WTC11 (cell line): ENCODE results near the gene LENEP. TPM values are rescaled to one million over a fixed set of nuclear protein-coding genes. Genes with fewer than 3 reads are reported as not detected.

Source experiments
- ATF3 ChIP-seq: sonication (generic); formaldehyde crosslinking; conservative IDR thresholded peaks from 2 replicates; pipeline ENCODE4 v1.8.1; 2022; ENCODE audit warnings: mild to moderate bottlenecking, missing genetic modification reagents
- CBFB ChIP-seq: sonication (generic); formaldehyde crosslinking; IDR thresholded peaks from 2 replicates; pipeline ENCODE4 v1.8.1; 2022; ENCODE audit warnings: mild to moderate bottlenecking, low read depth, missing genetic modification reagents
- ELF4 ChIP-seq: sonication (generic); formaldehyde crosslinking; IDR thresholded peaks from 2 replicates; pipeline ENCODE4 v1.8.1; 2022; ENCODE audit warnings: low read depth, mild to moderate bottlenecking, moderate library complexity, missing genetic modification reagents
- ERG ChIP-seq: fragments of 250-450 bp; sonication (Bioruptor Pico); IDR thresholded peaks from 2 replicates; pipeline ENCODE4 v1.8.0; 2021; ENCODE audit warnings: mild to moderate bottlenecking
- ESRRA ChIP-seq: sonication (generic); formaldehyde crosslinking; IDR thresholded peaks from 2 replicates; pipeline ENCODE4 v1.8.1; 2022; ENCODE audit warnings: mild to moderate bottlenecking, missing genetic modification reagents, borderline replicate concordance
- ETV6 ChIP-seq: sonication (generic); formaldehyde crosslinking; IDR thresholded peaks from 2 replicates; pipeline ENCODE4 v1.8.1; 2022; ENCODE audit warnings: mild to moderate bottlenecking, missing genetic modification reagents
- FOXJ3 ChIP-seq: sonication (generic); formaldehyde crosslinking; IDR thresholded peaks from 2 replicates; pipeline ENCODE4 v1.9.0; 2021; ENCODE audit warnings: missing genetic modification reagents, mild to moderate bottlenecking, borderline replicate concordance
- FOXK1 ChIP-seq: sonication (generic); formaldehyde crosslinking; IDR thresholded peaks from 2 replicates; pipeline ENCODE4 v1.8.0; 2022; ENCODE audit warnings: mild to moderate bottlenecking, moderate library complexity, missing genetic modification reagents
- GABPB1 ChIP-seq: sonication (generic); formaldehyde crosslinking; IDR thresholded peaks from 2 replicates; pipeline ENCODE4 v1.8.1; 2023; ENCODE audit warnings: mild to moderate bottlenecking, missing genetic modification reagents
- GRHL2 ChIP-seq: fragments of 250-450 bp; sonication (Bioruptor Pico); IDR thresholded peaks from 2 replicates; pipeline ENCODE4 v1.8.0; 2022; ENCODE audit warnings: mild to moderate bottlenecking, moderate library complexity; ENCODE audit not compliant: insufficient replicate concordance, severe bottlenecking
- HMGA2 ChIP-seq: fragments of 250-450 bp; sonication (Bioruptor Pico); IDR thresholded peaks from 2 replicates; pipeline ENCODE4 v1.4.0; 2021; ENCODE audit warnings: mild to moderate bottlenecking, moderate library complexity
- IRF1 ChIP-seq: sonication (generic); formaldehyde crosslinking; IDR thresholded peaks from 2 replicates; pipeline ENCODE4 v1.8.0; 2023; ENCODE audit warnings: missing genetic modification reagents
- IRF2 ChIP-seq: sonication (generic); formaldehyde crosslinking; IDR thresholded peaks from 2 replicates; pipeline ENCODE4 v1.8.0; 2022; ENCODE audit warnings: low read depth, missing genetic modification reagents, borderline replicate concordance
- JAZF1 ChIP-seq: fragments of 250-450 bp; sonication (Bioruptor Pico); IDR thresholded peaks from 2 replicates; pipeline ENCODE4 v1.9.0; 2021; ENCODE audit warnings: moderate library complexity, mild to moderate bottlenecking, inconsistent platforms
- MXD4 ChIP-seq: fragments of 250-450 bp; sonication (Bioruptor Pico); IDR thresholded peaks from 2 replicates; pipeline ENCODE4 v1.8.0; 2021; ENCODE audit warnings: mild to moderate bottlenecking, moderate library complexity, borderline replicate concordance
- NFE2L1 ChIP-seq: sonication (generic); formaldehyde crosslinking; IDR thresholded peaks from 2 replicates; pipeline ENCODE4 v1.8.1; 2023; ENCODE audit warnings: missing genetic modification reagents
- PRRX2 ChIP-seq: fragments of 250-450 bp; sonication (Bioruptor Pico); IDR thresholded peaks from 2 replicates; pipeline ENCODE4 v1.8.0; 2021; ENCODE audit warnings: mild to moderate bottlenecking
- RELA ChIP-seq: sonication (generic); formaldehyde crosslinking; IDR thresholded peaks from 2 replicates; pipeline ENCODE4 v1.8.1; 2022; ENCODE audit warnings: missing genetic modification reagents, mild to moderate bottlenecking, borderline replicate concordance
- SMAD3 ChIP-seq: sonication (generic); formaldehyde crosslinking; IDR thresholded peaks from 2 replicates; pipeline ENCODE4 v1.8.0; 2022; ENCODE audit warnings: missing genetic modification reagents, mild to moderate bottlenecking, borderline replicate concordance
- SMAD4 ChIP-seq: sonication (generic); formaldehyde crosslinking; IDR thresholded peaks from 2 replicates; pipeline ENCODE4 v1.8.0; 2022; ENCODE audit warnings: mild to moderate bottlenecking, missing genetic modification reagents
- TEAD1 ChIP-seq: sonication (generic); formaldehyde crosslinking; IDR thresholded peaks from 2 replicates; pipeline ENCODE4 v1.8.0; 2022; ENCODE audit warnings: mild to moderate bottlenecking, missing genetic modification reagents
- TEAD4 ChIP-seq: sonication (generic); formaldehyde crosslinking; IDR thresholded peaks from 2 replicates; pipeline ENCODE4 v1.8.0; 2022; ENCODE audit warnings: mild to moderate bottlenecking, missing genetic modification reagents
- TP53 ChIP-seq: sonication (generic); formaldehyde crosslinking; IDR thresholded peaks from 2 replicates; pipeline ENCODE4 v1.8.1; 2023; ENCODE audit warnings: mild to moderate bottlenecking, missing genetic modification reagents
- ZNF219 ChIP-seq: sonication (generic); formaldehyde crosslinking; IDR thresholded peaks from 2 replicates; pipeline ENCODE4 v1.8.0; 2023; ENCODE audit warnings: missing genetic modification reagents, mild to moderate bottlenecking, borderline replicate concordance
- ZNF232 ChIP-seq: sonication (generic); formaldehyde crosslinking; IDR thresholded peaks from 2 replicates; pipeline ENCODE4 v1.8.0; 2022; ENCODE audit warnings: mild to moderate bottlenecking, missing genetic modification reagents
- ZNF281 ChIP-seq: sonication (generic); formaldehyde crosslinking; IDR thresholded peaks from 2 replicates; pipeline ENCODE4 v1.8.0; 2023; ENCODE audit warnings: mild to moderate bottlenecking, missing genetic modification reagents
- ZNF671 ChIP-seq: fragments of 250-450 bp; sonication (Bioruptor Pico); IDR thresholded peaks from 2 replicates; pipeline ENCODE4 v1.8.0; 2021; ENCODE audit warnings: mild to moderate bottlenecking
- total RNA-seq: library from RNA; stranded (reverse); gene quantifications from 3 replicates; pipeline ENCODE4 v1.2.3, GENCODE V29; 2021
- TF ChIP-seq, protein P1 (sequence below): sonication (generic); formaldehyde crosslinking; IDR thresholded peaks from 2 replicates; pipeline ENCODE4 v1.8.0; 2022; ENCODE audit warnings: mild to moderate bottlenecking, missing genetic modification reagents
- TF ChIP-seq, protein P2 (sequence below): sonication (generic); formaldehyde crosslinking; IDR thresholded peaks from 2 replicates; pipeline ENCODE4 v1.8.1; 2022; ENCODE audit warnings: mild to moderate bottlenecking, missing genetic modification reagents, moderate library complexity, borderline replicate concordance
- TF ChIP-seq, protein P3 (sequence below): sonication (generic); formaldehyde crosslinking; IDR thresholded peaks from 2 replicates; pipeline ENCODE4 v1.8.0; 2022; ENCODE audit warnings: mild to moderate bottlenecking, missing genetic modification reagents

The LENEP gene
- total RNA-seq, 1 experiment from 2014 or later = 1.2 TPM

GRCh38 chr1:154999571-155000410 lies 6.4 kb downstream of the LENEP start (continued):
- TF ChIP-seq ZNF281 = no peak; the same call in 1 of the 2 replicates
- TF ChIP-seq ATF3 (CRISPR knock-in tag) = no peak
- TF ChIP-seq FOXJ3 (CRISPR knock-in tag) = no peak
- TF ChIP-seq GRHL2 (CRISPR knock-in tag) = no peak
- TF ChIP-seq, protein P1, sequence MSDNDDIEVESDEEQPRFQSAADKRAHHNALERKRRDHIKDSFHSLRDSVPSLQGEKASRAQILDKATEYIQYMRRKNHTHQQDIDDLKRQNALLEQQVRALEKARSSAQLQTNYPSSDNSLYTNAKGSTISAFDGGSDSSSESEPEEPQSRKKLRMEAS (CRISPR knock-in tag) = peak; percentile 87
- TF ChIP-seq ETV6 = peak; percentile 30; the same call in 1 of the 2 replicates
- no peak for TF ChIP-seq ZNF219 (CRISPR knock-in tag)
- TF ChIP-seq, protein P2, sequence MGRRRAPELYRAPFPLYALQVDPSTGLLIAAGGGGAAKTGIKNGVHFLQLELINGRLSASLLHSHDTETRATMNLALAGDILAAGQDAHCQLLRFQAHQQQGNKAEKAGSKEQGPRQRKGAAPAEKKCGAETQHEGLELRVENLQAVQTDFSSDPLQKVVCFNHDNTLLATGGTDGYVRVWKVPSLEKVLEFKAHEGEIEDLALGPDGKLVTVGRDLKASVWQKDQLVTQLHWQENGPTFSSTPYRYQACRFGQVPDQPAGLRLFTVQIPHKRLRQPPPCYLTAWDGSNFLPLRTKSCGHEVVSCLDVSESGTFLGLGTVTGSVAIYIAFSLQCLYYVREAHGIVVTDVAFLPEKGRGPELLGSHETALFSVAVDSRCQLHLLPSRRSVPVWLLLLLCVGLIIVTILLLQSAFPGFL = 0 out of 2 replicates have a peak, but pooled peaks have one; percentile 56
- peak; percentile 71; the same call in 1 of the 2 replicates for TF ChIP-seq ESRRA (CRISPR knock-in tag)
- TF ChIP-seq RELA = no peak
- TF ChIP-seq TP53 (CRISPR knock-in tag) = peak; percentile 79; the same call in 1 of the 2 replicates
- TF ChIP-seq JAZF1 (CRISPR knock-in tag) = no peak
- peak; percentile 85; the same call in 1 of the 2 replicates for TF ChIP-seq SMAD3 (CRISPR knock-in tag)
- no peak for TF ChIP-seq CBFB
- TF ChIP-seq ELF4 (CRISPR knock-in tag) = no peak
- TF ChIP-seq TEAD1 = no peak
- peak; percentile 62; the same call in 1 of the 2 replicates for TF ChIP-seq NFE2L1
- peak; percentile 36; the same call in 1 of the 2 replicates for TF ChIP-seq IRF1 (CRISPR knock-in tag)
- TF ChIP-seq HMGA2 (CRISPR knock-in tag) = no peak
- no peak for TF ChIP-seq GABPB1
- no peak for TF ChIP-seq TEAD4
- peak; percentile 43; the same call in 1 of the 2 replicates for TF ChIP-seq FOXK1
- no peak for TF ChIP-seq MXD4 (CRISPR knock-in tag)
- no peak for TF ChIP-seq PRRX2 (CRISPR knock-in tag)
- no peak for TF ChIP-seq SMAD4 (CRISPR knock-in tag)
- TF ChIP-seq ZNF671 (CRISPR knock-in tag) = no peak
- TF ChIP-seq ERG = no peak
- TF ChIP-seq, protein P3, sequence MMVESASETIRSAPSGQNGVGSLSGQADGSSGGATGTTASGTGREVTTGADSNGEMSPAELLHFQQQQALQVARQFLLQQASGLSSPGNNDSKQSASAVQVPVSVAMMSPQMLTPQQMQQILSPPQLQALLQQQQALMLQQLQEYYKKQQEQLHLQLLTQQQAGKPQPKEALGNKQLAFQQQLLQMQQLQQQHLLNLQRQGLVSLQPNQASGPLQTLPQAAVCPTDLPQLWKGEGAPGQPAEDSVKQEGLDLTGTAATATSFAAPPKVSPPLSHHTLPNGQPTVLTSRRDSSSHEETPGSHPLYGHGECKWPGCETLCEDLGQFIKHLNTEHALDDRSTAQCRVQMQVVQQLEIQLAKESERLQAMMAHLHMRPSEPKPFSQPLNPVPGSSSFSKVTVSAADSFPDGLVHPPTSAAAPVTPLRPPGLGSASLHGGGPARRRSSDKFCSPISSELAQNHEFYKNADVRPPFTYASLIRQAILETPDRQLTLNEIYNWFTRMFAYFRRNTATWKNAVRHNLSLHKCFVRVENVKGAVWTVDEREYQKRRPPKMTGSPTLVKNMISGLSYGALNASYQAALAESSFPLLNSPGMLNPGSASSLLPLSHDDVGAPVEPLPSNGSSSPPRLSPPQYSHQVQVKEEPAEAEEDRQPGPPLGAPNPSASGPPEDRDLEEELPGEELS = peak; percentile 71
- no peak for TF ChIP-seq IRF2 (CRISPR knock-in tag)
- TF ChIP-seq ZNF232 (CRISPR knock-in tag) = 0 out of 2 replicates have a peak, but pooled peaks have one; percentile 56
